Gastrocnemius medialis (tissue), 4 donors: ENCODE data around the gene MUC2. TPM values are rescaled to one million over a fixed set of nuclear protein-coding genes. Genes with fewer than 3 reads are reported as not detected.

Experiments
- ATAC-seq, 2 donors: fragments of 150-250 bp; one replicate each; pipeline ENCODE4 v1.9.1; 2016
- DNase-seq, 2 donors: peaks; one replicate each; pipeline ENCODE4 v3.0.0-alpha.2; 2019
- H3K27ac ChIP-seq, 4 donors: fragments of 200-600 bp; sonication (generic); 1 replicate in 1 of 4; 2 replicates in 3 of 4; pipeline ENCODE4 v1.5.1; 2016 to 2018; ENCODE audit warnings: mild to moderate bottlenecking in 2 of 4, moderate library complexity in 1 of 4
- H3K27me3 ChIP-seq, 3 donors: fragments of 200-600 bp; sonication (generic) in 2 of 3; 1 replicate in 1 of 3; 2 replicates in 2 of 3; pipeline versions ENCODE4 v1.5.1 to v1.6.0; 2016 to 2019; ENCODE audit warnings: mild to moderate bottlenecking in 1 of 3, moderate library complexity in 1 of 3
- H3K36me3 ChIP-seq, 2 donors: fragments of 200-600 bp; sonication (generic) in 1 of 2; one replicate each; pipeline ENCODE4 v1.5.1; 2017 to 2018
- H3K4me1 ChIP-seq, 2 donors: fragments of 200-600 bp; sonication (generic) in 1 of 2; one replicate each; pipeline ENCODE4 v1.5.1; 2016 to 2017; ENCODE audit warnings: mild to moderate bottlenecking in 2 of 2
- H3K4me3 ChIP-seq, 4 donors: fragments of 200-600 bp; sonication (generic) in 3 of 4; 1 replicate in 1 of 4; 2 replicates in 3 of 4; pipeline ENCODE4 v1.5.1; 2016 to 2019; ENCODE audit warnings: mild to moderate bottlenecking in 2 of 4
- H3K9me3 ChIP-seq, 3 donors: fragments of 200-600 bp; sonication (generic) in 2 of 3; 1 replicate in 1 of 3; 2 replicates in 2 of 3; pipeline ENCODE4 v1.5.1; 2016 to 2019
- POLR2A ChIP-seq, 2 donors: fragments of 450-650 bp; IDR thresholded peaks; one replicate each; pipeline ENCODE4 v1.6.1; 2017; ENCODE audit warnings: antibody characterized with exemption in 2 of 2, mild to moderate bottlenecking in 2 of 2, moderate library complexity in 2 of 2
- in situ Hi-C, 4 donors: fragments of 200-750 bp; cut with MboI; loops; one replicate each; pipeline versions ENCODE4 v1.15.0 to v1.8.0; 2017; ENCODE audit warnings: low sequenced_read_pairs in 4 of 4
- intact Hi-C: fragments of 100-400 bp; cut with DNase I; formaldehyde crosslinking; loops from one replicate; pipeline ENCODE4 v1.15.1; 2023; ENCODE audit warnings: low total_unique reads
- total RNA-seq, 4 donors: library from RNA; depleted of rRNA; stranded (reverse); fragments of >200 nt; gene quantifications; one replicate each; pipeline versions ENCODE4 v1.1.0 to v1.2.3, GENCODE V29; 2016
- TF ChIP-seq, protein P1 (sequence below), 5 experiments: fragments of 450-650 bp in 3 of 5; fragments of 200-600 bp in 2 of 5; sonication (generic) in 2 of 5; IDR thresholded peaks in 4 of 5; conservative IDR thresholded peaks in 1 of 5; 1 replicate in 4 of 5; 2 replicates in 1 of 5; pipeline ENCODE4 v1.5.1; 2016 to 2019; ENCODE audit warnings: antibody characterized with exemption in 5 of 5, mild to moderate bottlenecking in 3 of 5, moderate library complexity in 3 of 5

The MUC2 gene
- total RNA-seq, 4 donors from 2014 or later: 0.90 TPM; not detected in 3

- TF ChIP-seq POLR2A (IDR thresholded peaks at IDR 0.05): no peak
- TF ChIP-seq, protein P1, sequence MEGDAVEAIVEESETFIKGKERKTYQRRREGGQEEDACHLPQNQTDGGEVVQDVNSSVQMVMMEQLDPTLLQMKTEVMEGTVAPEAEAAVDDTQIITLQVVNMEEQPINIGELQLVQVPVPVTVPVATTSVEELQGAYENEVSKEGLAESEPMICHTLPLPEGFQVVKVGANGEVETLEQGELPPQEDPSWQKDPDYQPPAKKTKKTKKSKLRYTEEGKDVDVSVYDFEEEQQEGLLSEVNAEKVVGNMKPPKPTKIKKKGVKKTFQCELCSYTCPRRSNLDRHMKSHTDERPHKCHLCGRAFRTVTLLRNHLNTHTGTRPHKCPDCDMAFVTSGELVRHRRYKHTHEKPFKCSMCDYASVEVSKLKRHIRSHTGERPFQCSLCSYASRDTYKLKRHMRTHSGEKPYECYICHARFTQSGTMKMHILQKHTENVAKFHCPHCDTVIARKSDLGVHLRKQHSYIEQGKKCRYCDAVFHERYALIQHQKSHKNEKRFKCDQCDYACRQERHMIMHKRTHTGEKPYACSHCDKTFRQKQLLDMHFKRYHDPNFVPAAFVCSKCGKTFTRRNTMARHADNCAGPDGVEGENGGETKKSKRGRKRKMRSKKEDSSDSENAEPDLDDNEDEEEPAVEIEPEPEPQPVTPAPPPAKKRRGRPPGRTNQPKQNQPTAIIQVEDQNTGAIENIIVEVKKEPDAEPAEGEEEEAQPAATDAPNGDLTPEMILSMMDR (IDR thresholded peaks at IDR 0.05 in 4 of 5, conservative IDR thresholded peaks at IDR 0.05 in 1 of 5): no peak
- intact Hi-C loops (no loop called here), in situ Hi-C loops (no loop called here)
- ATAC-seq (no peak), DNase-seq (no peak)
- H3K27ac ChIP-seq: no peak overlapping the region
- H3K9me3 ChIP-seq: no peaks in the 10 kb centered on the region
- no peaks in the 10 kb centered on the region for H3K36me3 ChIP-seq
- peaks cover 8 to 24% (median 12%) of the 10 kb centered on the region in 3 donors for H3K27me3 ChIP-seq
- H3K4me1 ChIP-seq: no peaks in the 10 kb centered on the region
- H3K4me3 ChIP-seq: no peak overlapping the region
Measured at GRCh38 chr11:1122664-1123002, 48.0 kb downstream of the MUC2 start.

DNA sequence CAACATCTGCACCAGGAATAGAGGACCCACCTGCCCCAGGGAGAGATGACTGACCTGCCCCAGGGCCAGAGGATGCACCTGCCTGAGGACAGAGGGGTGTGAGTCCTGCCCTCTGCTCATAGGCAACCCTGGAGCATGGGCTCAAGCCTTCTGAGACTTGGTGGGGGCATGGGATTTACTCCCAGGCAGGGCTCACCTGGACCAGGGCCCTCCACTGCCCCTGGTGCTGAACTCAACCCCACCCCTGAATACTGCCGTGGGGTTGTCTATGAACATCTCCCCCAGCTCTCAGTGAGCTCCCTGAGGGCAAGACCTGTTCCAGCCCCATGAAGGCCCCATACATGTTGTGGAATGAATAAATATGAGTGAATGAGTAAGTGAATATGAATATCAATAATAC lies 49.3 kb downstream of the MUC2 start:
- Histone ChIP-seq H3K9me3 (no peaks in the 10 kb centered on the region), H3K4me3 (no peak overlapping the region), H3K36me3 (no peaks in the 10 kb centered on the region), H3K27ac (no peak overlapping the region), H3K4me1 (no peaks in the 10 kb centered on the region), H3K27me3 (peaks cover 8 to 24% (median 12%) of the 10 kb centered on the region in 3 donors)
- no peak for ATAC-seq
- intact Hi-C loops (no loop called here), in situ Hi-C loops (no loop called here)
- DNase-seq: no peak
- TF ChIP-seq POLR2A (IDR thresholded peaks at IDR 0.05): no peak
- TF ChIP-seq, protein P1 (IDR thresholded peaks at IDR 0.05 in 4 of 5, conservative IDR thresholded peaks at IDR 0.05 in 1 of 5): no peak

Other genes with a start within 250 kb of the MUC2 start
- gene CRACR2B, start 247.0 kb upstream of the MUC2 start, total RNA-seq: 1 to 10 TPM; 3.3 to 4.5 (median 4.0) TPM
- gene CD151, start 241.9 kb upstream of the MUC2 start, total RNA-seq: 100 to 1,000 TPM in 3 of 4 donors, 10 to 100 TPM in 1; 77.0 to 206 (median 169) TPM
- gene POLR2L, start 232.3 kb upstream of the MUC2 start, total RNA-seq: 10 to 100 TPM; 66.0 to 94.6 (median 81.2) TPM
- 10 to 100 TPM; 14.4 to 34.8 (median 21.5) TPM for gene TSPAN4, start 232.0 kb upstream of the MUC2 start, total RNA-seq
- 10 to 100 TPM; 23.3 to 43.2 (median 33.1) TPM for gene CHID1, start 164.1 kb upstream of the MUC2 start, total RNA-seq
- gene AP2A2, start 149.0 kb upstream of the MUC2 start, total RNA-seq: 10 to 100 TPM; 21.2 to 26.1 (median 25.7) TPM
- gene MUC6, start 38.2 kb upstream of the MUC2 start, total RNA-seq: not detected
- not detected for gene MUC5AC, start 83.1 kb downstream of the MUC2 start, total RNA-seq
- under 1 TPM in 1 of 4 donors, not detected in 3; 0.17 TPM for gene MUC5B, start 148.2 kb downstream of the MUC2 start, total RNA-seq
- gene TOLLIP, start 234.8 kb downstream of the MUC2 start, total RNA-seq: 10 to 100 TPM; 49.8 to 91.7 (median 85.0) TPM